Activated B cell treated with CpG ODN at 0.5 μM for 24 hours (primary cell): ENCODE measurements around the gene CDH16. TPM values are rescaled to one million over a fixed set of nuclear protein-coding genes. Genes with fewer than 3 reads are reported as not detected.
A peak's percentile ranks its signal among the peaks of the same experiment; 100 is the strongest.

ENCODE experiments used
- ATAC-seq: fragments of 200-7000 bp; cut with Tn5 transposase; one replicate; pipeline ENCODE4 v1.10.0; 2021; ENCODE audit warnings: low read depth, mild to moderate bottlenecking, moderate library complexity
- CTCF ChIA-PET: fragments of 350-600 bp; sonication (Branson Sonifier 250); formaldehyde crosslinking; loops from one replicate; lab custom pipeline; 2021; ENCODE audit warnings: antibody characterized with exemption; lab: Charles Lee
- POLR2A ChIA-PET: fragments of 350-600 bp; sonication (Branson Sonifier 250); formaldehyde crosslinking; loops from one replicate; lab custom pipeline; 2021; ENCODE audit warnings: antibody characterized with exemption; lab: Charles Lee
- DNase-seq: peaks from one replicate; pipeline ENCODE4 v3.0.0; 2022
- H3K27ac Mint-ChIP-seq: one replicate; pipeline ENCODE4 v1.8.0; 2020; ENCODE audit warnings: mixed read lengths
- H3K27me3 Mint-ChIP-seq: one replicate; pipeline ENCODE4 v1.8.0; 2021; ENCODE audit warnings: mixed read lengths
- H3K36me3 Mint-ChIP-seq: one replicate; pipeline ENCODE4 v1.8.0; 2021; ENCODE audit warnings: low read depth, mixed read lengths
- H3K4me1 Mint-ChIP-seq: one replicate; pipeline ENCODE4 v1.8.0; 2021; ENCODE audit warnings: mixed read lengths
- H3K4me3 Mint-ChIP-seq: one replicate; pipeline ENCODE4 v1.8.0; 2020; ENCODE audit warnings: mild to moderate bottlenecking, mixed read lengths
- H3K9me3 Mint-ChIP-seq: one replicate; pipeline ENCODE4 v1.8.0; 2020; ENCODE audit warnings: mixed read lengths
- CTCF ChIP-seq: fragments of 200-600 bp; IDR thresholded peaks from one replicate; pipeline ENCODE4 v1.8.0; 2022; ENCODE audit warnings: antibody characterized with exemption, mild to moderate bottlenecking
- intact Hi-C: fragments of 100-400 bp; cut with micrococcal nuclease; formaldehyde crosslinking; loops from one replicate; pipeline ENCODE4 v1.15.1; 2024
- total RNA-seq: library from RNA; stranded (reverse); gene quantifications from 2 replicates; pipeline ENCODE4 v1.2.3, GENCODE V29; 2022

CDH16 gene
- total RNA-seq, 1 donor from 2014 or later: not detected

GRCh38 chr16:66880288-66881013, 38.2 kb downstream of the CDH16 start, which contains the start of gene PDP2:
Gene PDP2, plus strand, starts transcription at chr16:66880515. Its CDS starts 3,770 bp downstream, at chr16:66884285.
- no peak for TF ChIP-seq CTCF
- intact Hi-C loops: loop anchor here (1.0 to 5.0 kb wide), 2 partner anchors 67 to 367 kb away; partner anchors contain the start of gene FHOD1
- peak within 1 kb of the TSS; percentile 99 for H3K4me3 Mint-ChIP-seq
- ATAC-seq: peak; percentile 99
- CTCF ChIA-PET: interaction anchor here (1.1 to 3.1 kb wide), 4 partner anchors 8 to 50 kb away, joined by 3 to 13 read pairs (median 5); partner anchors contain the start of gene NAE1
- H3K36me3 Mint-ChIP-seq: peaks cover 16% of the 10 kb centered on the region
- peak within 1 kb of the TSS; percentile 86 for H3K27ac Mint-ChIP-seq
- no peaks in the 10 kb centered on the region for H3K9me3 Mint-ChIP-seq
- POLR2A ChIA-PET: interaction anchor here (0.6 to 1.7 kb wide), 6 partner anchors 12 to 1662 kb away, joined by 3 to 7 read pairs (median 3); partner anchors contain the start of genes FBXL8, NAE1 and TRADD
- DNase-seq: peak; percentile 81
- H3K4me1 Mint-ChIP-seq: peaks cover 12% of the 10 kb centered on the region
- no peaks in the 10 kb centered on the region for H3K27me3 Mint-ChIP-seq

- ATAC-seq (no peak), DNase-seq (no peak)
- no peak for TF ChIP-seq CTCF
- Mint-ChIP-seq H3K4me1 (peaks cover 21% of the 10 kb centered on the region), H3K27me3 (no peaks in the 10 kb centered on the region), H3K4me3 (no peak overlapping the region), H3K9me3 (no peaks in the 10 kb centered on the region), H3K36me3 (peaks cover 2% of the 10 kb centered on the region), H3K27ac (no peak overlapping the region)
- intact Hi-C loops: no loop called here
- ChIA-PET POLR2A (interaction anchor here (0.8 kb wide), 1 partner anchor 47 kb away, joined by 4 read pairs; the partner anchor contains the start of gene NAE1), CTCF (no interaction called here)
Measured at GRCh38 chr16:66878067-66878466, 40.6 kb downstream of the CDH16 start.

GRCh38 chr16:66874079-66874775, 44.5 kb downstream of the CDH16 start:
- Mint-ChIP-seq H3K27me3 (no peaks in the 10 kb centered on the region), H3K27ac (peak overlapping the region; percentile 59), H3K4me3 (no peak overlapping the region), H3K4me1 (peaks cover 15% of the 10 kb centered on the region), H3K9me3 (no peaks in the 10 kb centered on the region), H3K36me3 (no peaks in the 10 kb centered on the region)
- CTCF ChIA-PET: interaction anchor here (1.3 to 3.5 kb wide), 2 partner anchors 44 to 468 kb away, joined by 5 to 14 read pairs; partner anchors contain the start of gene NAE1
- DNase-seq: no peak
- intact Hi-C loops: no loop called here
- TF ChIP-seq CTCF: no peak
- POLR2A ChIA-PET: interaction anchor here (0.6 to 1.1 kb wide), 2 partner anchors 44 to 312 kb away, joined by 3 to 4 read pairs; partner anchors contain the start of gene NAE1
- no peak for ATAC-seq

- Mint-ChIP-seq H3K4me3 (no peak overlapping the region), H3K27me3 (no peaks in the 10 kb centered on the region), H3K27ac (no peak overlapping the region), H3K9me3 (no peaks in the 10 kb centered on the region), H3K4me1 (peaks cover 15% of the 10 kb centered on the region), H3K36me3 (no peaks in the 10 kb centered on the region)
- ChIA-PET POLR2A (interaction anchor here (0.6 to 1.0 kb wide), 3 partner anchors 43 to 660 kb away, joined by 5 to 6 read pairs (median 5); partner anchors contain the start of genes CIAO2B and NAE1), CTCF (interaction anchor here (1.0 to 3.5 kb wide), 8 partner anchors 11 to 468 kb away, joined by 3 to 17 read pairs (median 4); partner anchors contain the start of genes DYNC1LI2 and NAE1)
- no peak for DNase-seq
- no peak for TF ChIP-seq CTCF
- no peak for ATAC-seq
- intact Hi-C loops: loop anchor here (1.0 to 2.0 kb wide), 3 partner anchors 43 to 123 kb away; partner anchors contain the start of genes CES2, CIAO2B, DYNC1LI2 and NAE1
Measured at GRCh38 chr16:66873685-66874055, 45.0 kb downstream of the CDH16 start.
